K562 (cell line): ENCODE measurements around the gene CFAP20. TPM values are rescaled to one million over a fixed set of nuclear protein-coding genes. Genes with fewer than 3 reads are reported as not detected.

Experiments
- ATAC-seq: fragments of 200-7000 bp; cut with Tn5 transposase; 3 replicates; pipeline ENCODE4 v1.9.1; 2020; ENCODE audit warnings: moderate library complexity
- BruUV-seq: library from RNA; stranded (reverse); fragments of 400-500 nt; replicated peaks from 2 replicates; lab custom pipeline; 2021; lab: Mats Ljungman, UMichigan
- CTCF ChIA-PET: fragments of 300-600 bp; formaldehyde crosslinking; extraction: SDS; loops from one replicate; lab custom pipeline; 2021; ENCODE audit warnings: low intra/inter-chr PET ratio; lab: Yijun Ruan, JAX
- POLR2A ChIA-PET: fragments of 300-600, 350-650 bp; sonication (Branson Sonifier 250); formaldehyde crosslinking; extraction: SDS; loops from one replicate; lab custom pipeline; 2021; ENCODE audit warnings: antibody characterized with exemption, inconsistent platforms; lab: Yijun Ruan, JAX
- DNase-seq, 4 experiments: peaks; one replicate each; pipeline versions ENCODE4 v3.0.0 to v3.0.0-alpha.2; 2011 to 2018; ENCODE audit warnings: low spot score in 3 of 4, mixed read lengths in 3 of 4; ENCODE audit errors: extremely low read depth in 1 of 4
- FAIRE-seq: peaks from 2 replicates; lab custom pipeline; 2011; peaks lifted over from hg19 to GRCh38; lab: Jason Lieb, UNC
- H2AFZ ChIP-seq: 2 replicates; pipeline ENCODE4 v1.6.0; 2011; ENCODE audit warnings: low read depth, low read length, control low read depth, inconsistent platforms
- H3K27ac ChIP-seq: fragments of 200-600 bp; 3 replicates; pipeline ENCODE4 v1.8.0; 2011; ENCODE audit warnings: low read depth, mild to moderate bottlenecking, control low read depth, inconsistent platforms, low read length, moderate library complexity, mixed read lengths; ENCODE audit errors: extremely low read depth
- H3K27me3 ChIP-seq, 2 experiments: fragments of 300-600 bp in 1 of 2; 2 replicates in 1 of 2; 3 replicates in 1 of 2; pipeline versions ENCODE4 v1.6.0 to v1.8.0; 2011; ENCODE audit warnings: inconsistent platforms in 2 of 2, low read length in 2 of 2, mild to moderate bottlenecking in 1 of 2, mixed read lengths in 1 of 2, moderate library complexity in 1 of 2; ENCODE audit not compliant: control insufficient read depth in 2 of 2, insufficient read depth in 2 of 2
- H3K36me3 ChIP-seq: fragments of 300-600 bp; 3 replicates; pipeline ENCODE4 v1.8.0; 2011; ENCODE audit warnings: mild to moderate bottlenecking, low read length, inconsistent platforms; ENCODE audit not compliant: control insufficient read depth, insufficient read depth
- H3K4me1 ChIP-seq, 2 experiments: fragments of 200-600 bp in 1 of 2; replicated peaks in 1 of 2; 2 replicates in 1 of 2; 3 replicates in 1 of 2; pipeline versions ENCODE4 v1.5.1 to v1.8.0; 2011; ENCODE audit warnings: inconsistent platforms in 2 of 2, low read length in 2 of 2, mild to moderate bottlenecking in 1 of 2, mixed read lengths in 1 of 2, moderate library complexity in 1 of 2; ENCODE audit not compliant: control insufficient read depth in 2 of 2, insufficient read depth in 2 of 2
- H3K4me2 ChIP-seq: 2 replicates; pipeline ENCODE4 v1.6.1; 2011; ENCODE audit warnings: low read length, control low read depth, inconsistent platforms, mixed read lengths; ENCODE audit not compliant: insufficient read depth
- H3K4me3 ChIP-seq: fragments of 200-600 bp; sonication (generic), shearing (Covaris generic); 2 replicates; pipeline ENCODE4 v1.5.1; 2016; ENCODE audit warnings: control low read depth, inconsistent platforms
- H3K79me2 ChIP-seq: fragments of 200-600 bp; 3 replicates; pipeline ENCODE4 v1.8.0; 2011; ENCODE audit warnings: low read length, inconsistent platforms; ENCODE audit not compliant: control insufficient read depth, insufficient read depth
- H3K9ac ChIP-seq, 2 experiments: 2 replicates each; pipeline versions ENCODE4 v1.6.0 to v1.6.1; 2011; ENCODE audit warnings: low read depth in 2 of 2, low read length in 2 of 2, control low read depth in 1 of 2, inconsistent platforms in 1 of 2, mild to moderate bottlenecking in 1 of 2, mixed read lengths in 1 of 2; ENCODE audit not compliant: insufficient read depth in 1 of 2
- H3K9me1 ChIP-seq: one replicate; pipeline ENCODE4 v1.6.0; 2011; ENCODE audit warnings: inconsistent platforms, mild to moderate bottlenecking, low read length, moderate library complexity; ENCODE audit not compliant: control insufficient read depth, insufficient read depth
- H3K9me3 ChIP-seq: replicated peaks from 2 replicates; pipeline ENCODE4 v1.5.1; 2011; ENCODE audit warnings: low read depth, low read length, inconsistent platforms; ENCODE audit not compliant: control insufficient read depth, insufficient read depth
- H4K20me1 ChIP-seq: replicated peaks from 2 replicates; pipeline ENCODE4 v1.6.1; 2011; ENCODE audit warnings: low read length, inconsistent platforms, mixed read lengths; ENCODE audit not compliant: control insufficient read depth, insufficient read depth
- NCOA2 ChIP-seq, 2 experiments: fragments of 450-650 bp; IDR thresholded peaks; 2 replicates each; pipeline ENCODE4 v1.6.1; 2018; ENCODE audit warnings: mild to moderate bottlenecking in 2 of 2, moderate library complexity in 1 of 2; ENCODE audit not compliant: partially characterized antibody in 2 of 2
- PHB ChIP-seq: fragments of 250-450 bp; sonication (Bioruptor Pico); IDR thresholded peaks from 2 replicates; pipeline ENCODE4 v1.5.0; 2021
- SFPQ ChIP-seq: fragments of 200-400 bp; formaldehyde crosslinking; IDR thresholded peaks from 2 replicates; pipeline ENCODE4 v1.6.1; 2017; ENCODE audit warnings: mild to moderate bottlenecking, low read depth, low read length, moderate library complexity
- SMARCE1 ChIP-seq: fragments of 450-650 bp; IDR thresholded peaks from 2 replicates; pipeline ENCODE4 v1.7.1; 2016; ENCODE audit warnings: mild to moderate bottlenecking
- TFE3 ChIP-seq: fragments of 450-650 bp; formaldehyde crosslinking; IDR thresholded peaks from 2 replicates; pipeline ENCODE4 v1.4.0; 2020; ENCODE audit warnings: mild to moderate bottlenecking, mixed read lengths
- ZNF436 ChIP-seq: fragments of 250-450, 450-650 bp; sonication (Bioruptor Pico); formaldehyde crosslinking; IDR thresholded peaks from 2 replicates; pipeline ENCODE4 v1.7.0; 2020; ENCODE audit warnings: mild to moderate bottlenecking
- ZNF511 ChIP-seq: sonication (generic); formaldehyde crosslinking; IDR thresholded peaks from 2 replicates; pipeline ENCODE4 v1.8.0; 2022; ENCODE audit warnings: mild to moderate bottlenecking, missing genetic modification reagents
- WGBS: fragments of 100-300 bp; shearing (Covaris generic); methylation state at CpG from one replicate; pipeline ENCODE4 v1.1.6; 2016; ENCODE audit warnings: low coverage, mixed read lengths; ENCODE audit not compliant: insufficient coverage; ENCODE audit errors: missing lambda C conversion rate; 5-methylcytosine and 5-hydroxymethylcytosine counted together
- in situ Hi-C: fragments of 300-500 bp; cut with MboI; formaldehyde crosslinking; loops from 4 replicates; pipeline ENCODE4 v1.15.0; 2018; ENCODE audit warnings: inconsistent platforms, mixed read lengths
- intact Hi-C: fragments of 100-400 bp; cut with micrococcal nuclease; formaldehyde crosslinking; loops from 2 replicates; pipeline ENCODE4 v1.14.2; 2022
- polyA plus RNA-seq, 8 experiments: library from polyadenylated mRNA; depleted of rRNA in 4 of 8; stranded (reverse) in 5 of 8; unstranded in 3 of 8; fragments of >200 nt; fragmentation: Nextera tagmentation in 2 of 8; fragmentation: Illumina TruSeq in 1 of 8; extraction: Ambion mirVana in 2 of 8; extraction: Trizol in 1 of 8; gene quantifications; 2 replicates each; pipeline versions ENCODE4 v1.2.1 to v1.2.3, GENCODE V29; 2011 to 2014; ENCODE audit warnings: inconsistent platforms in 1 of 8, missing spikeins in 1 of 8
- total RNA-seq, 7 experiments: library from RNA; depleted of rRNA in 6 of 7; stranded (reverse); fragments of >200 nt in 6 of 7; fragmentation: Illumina TruSeq in 2 of 7; extraction: Trizol in 2 of 7; gene quantifications; 2 replicates each; pipeline versions ENCODE4 v1.2.1 to v1.2.3, GENCODE V29; 2011 to 2021; ENCODE audit warnings: low replicate concordance in 1 of 7

Gene CFAP20
- total and polyA plus RNA-seq, 9 of the 15 experiments (the other 6 are each of a cell fraction or from before 2014, with no cell fraction given) = 20.5 to 90.5 (median 75.3) TPM

GRCh38 chr16:58094791-58095574 lies 34.2 kb downstream of the CFAP20 start (continued):
- no peak for TF ChIP-seq TFE3
- TF ChIP-seq SFPQ = no peak

- FAIRE-seq (no peak), DNase-seq (no peak), ATAC-seq (no peak)
- Histone ChIP-seq H4K20me1 (peaks cover 3% of the 10 kb centered on the region; the same call in 1 of the 2 replicates), H3K4me3 (no peak overlapping the region)
- in situ Hi-C loops = loop anchor here (10.0 kb wide), 1 partner anchor 199 kb away; no protein-coding TSS in a partner anchor
- POLR2A ChIA-PET = interaction anchor here (1.0 kb wide), 1 partner anchor 13 kb away, joined by 3 read pairs; no protein-coding TSS in a partner anchor
- TF ChIP-seq PHB (CRISPR knock-in tag) (no peak), ZNF511 (CRISPR knock-in tag) (no peak), SMARCE1 (no peak), ZNF436 (CRISPR knock-in tag) (no peak), NCOA2 (IDR thresholded peaks at IDR 0.05; ENCODE audit: partially characterized antibody in 2 of 2) (no peak)
- TF ChIP-seq, all 486 proteins: peak for 0
- H3K79me2 ChIP-seq = no peaks in the 10 kb centered on the region
- 25% methylated on average over 5 of the region's 5 CpGs for WGBS
- peaks cover 6 to 13% of the 10 kb centered on the region in 2 experiments; a peak in 3 of 5 replicates for H3K27me3 ChIP-seq
- H3K4me1 ChIP-seq = peaks cover 0 to 4% of the 10 kb centered on the region in 2 experiments; a peak in 2 of 5 replicates
- intact Hi-C loops = loop anchor here (10.0 kb wide), 1 partner anchor 519 kb away; no protein-coding TSS in a partner anchor
- H3K4me2 ChIP-seq = no peak overlapping the region
- no peak overlapping the region for H3K27ac ChIP-seq
- H2AFZ ChIP-seq = no peak overlapping the region
- no peaks in the 10 kb centered on the region for H3K9me1 ChIP-seq
- no TSS peak for BruUV-seq
- H3K9me3 ChIP-seq = no peaks in the 10 kb centered on the region
- H3K9ac ChIP-seq = no peak overlapping the region
- no peaks in the 10 kb centered on the region for H3K36me3 ChIP-seq
- CTCF ChIA-PET = no interaction called here
Observed at GRCh38 chr16:58094026-58094425, 35.2 kb downstream of the CFAP20 start.
